ENCODE measurements around the gene NAV2. TPM values are rescaled to one million over a fixed set of nuclear protein-coding genes. Genes with fewer than 3 reads are reported as not detected.

NAV2 gene
- total RNA-seq, 2 experiments from 2014 or later = 2.9 to 4.1 TPM

- no peaks in the 10 kb centered on the region for H3K36me3 Mint-ChIP-seq
- no peak overlapping the region for H3K27ac Mint-ChIP-seq
- no peaks in the 10 kb centered on the region for H3K4me1 Mint-ChIP-seq
- ATAC-seq (ENCODE audit: low read depth) (no peak), DNase-seq (no peak)
- no peaks in the 10 kb centered on the region for H3K9me3 Mint-ChIP-seq
- peaks cover 5% of the 10 kb centered on the region for H3K27me3 Mint-ChIP-seq
- POLR2A ChIA-PET = no interaction called here
- no peak overlapping the region for H3K4me3 Mint-ChIP-seq
Measured at GRCh38 chr11:19793326-19793725, 80.7 kb downstream of the NAV2 start.

- H3K4me3 Mint-ChIP-seq = no peak overlapping the region
- H3K4me1 Mint-ChIP-seq = no peaks in the 10 kb centered on the region
- peaks cover 5% of the 10 kb centered on the region for H3K27me3 Mint-ChIP-seq
- ATAC-seq (ENCODE audit: low read depth) = no peak
- no peaks in the 10 kb centered on the region for H3K9me3 Mint-ChIP-seq
- POLR2A ChIA-PET = no interaction called here
- no peak for DNase-seq
- no peaks in the 10 kb centered on the region for H3K36me3 Mint-ChIP-seq
- H3K27ac Mint-ChIP-seq = no peak overlapping the region
Measured at GRCh38 chr11:19794161-19794560, 81.5 kb downstream of the NAV2 start.

- DNase-seq (no peak), ATAC-seq (ENCODE audit: low read depth) (no peak)
- no peaks in the 10 kb centered on the region for H3K9me3 Mint-ChIP-seq
- no peak overlapping the region for H3K4me3 Mint-ChIP-seq
- H3K27ac Mint-ChIP-seq = no peak overlapping the region
- POLR2A ChIA-PET = no interaction called here
- no peaks in the 10 kb centered on the region for H3K36me3 Mint-ChIP-seq
- H3K4me1 Mint-ChIP-seq = no peaks in the 10 kb centered on the region
- H3K27me3 Mint-ChIP-seq = peaks cover 5% of the 10 kb centered on the region
Measured at GRCh38 chr11:19795082-19795481, 82.4 kb downstream of the NAV2 start.

GRCh38 chr11:19800162-19800561 is 87.5 kb downstream of the NAV2 start:
- Mint-ChIP-seq H3K9me3 (no peaks in the 10 kb centered on the region), H3K27ac (no peak overlapping the region), H3K4me3 (no peak overlapping the region), H3K27me3 (peaks cover 11% of the 10 kb centered on the region), H3K4me1 (no peaks in the 10 kb centered on the region), H3K36me3 (no peaks in the 10 kb centered on the region)
- ATAC-seq (ENCODE audit: low read depth) (no peak), DNase-seq (no peak)
- POLR2A ChIA-PET = no interaction called here

GRCh38 chr11:19800714-19801519 is 88.3 kb downstream of the NAV2 start:
- H3K27ac Mint-ChIP-seq = no peak overlapping the region
- no peaks in the 10 kb centered on the region for H3K36me3 Mint-ChIP-seq
- H3K27me3 Mint-ChIP-seq = peaks cover 9% of the 10 kb centered on the region
- no peaks in the 10 kb centered on the region for H3K9me3 Mint-ChIP-seq
- ATAC-seq (ENCODE audit: low read depth) = no peak
- POLR2A ChIA-PET = no interaction called here
- DNase-seq = no peak
- H3K4me1 Mint-ChIP-seq = no peaks in the 10 kb centered on the region
- H3K4me3 Mint-ChIP-seq = no peak overlapping the region

- H3K36me3 Mint-ChIP-seq = no peaks in the 10 kb centered on the region
- no peak overlapping the region for H3K4me3 Mint-ChIP-seq
- no peak for ATAC-seq (ENCODE audit: low read depth)
- POLR2A ChIA-PET = no interaction called here
- H3K4me1 Mint-ChIP-seq = no peaks in the 10 kb centered on the region
- H3K9me3 Mint-ChIP-seq = no peaks in the 10 kb centered on the region
- DNase-seq = no peak
- H3K27me3 Mint-ChIP-seq = peaks cover 11% of the 10 kb centered on the region
- no peak overlapping the region for H3K27ac Mint-ChIP-seq
Measured at GRCh38 chr11:19802773-19803293, 90.2 kb downstream of the NAV2 start.

GRCh38 chr11:19803506-19803998 is 90.9 kb downstream of the NAV2 start:
- Mint-ChIP-seq H3K4me3 (no peak overlapping the region), H3K36me3 (no peaks in the 10 kb centered on the region), H3K27me3 (peaks cover 11% of the 10 kb centered on the region), H3K27ac (no peak overlapping the region), H3K9me3 (no peaks in the 10 kb centered on the region), H3K4me1 (no peaks in the 10 kb centered on the region)
- DNase-seq (no peak), ATAC-seq (ENCODE audit: low read depth) (no peak)
- POLR2A ChIA-PET = no interaction called here

GRCh38 chr11:19805376-19805775 is 92.7 kb downstream of the NAV2 start:
- POLR2A ChIA-PET = no interaction called here
- Mint-ChIP-seq H3K4me3 (no peak overlapping the region), H3K36me3 (no peaks in the 10 kb centered on the region), H3K27ac (no peak overlapping the region), H3K9me3 (no peaks in the 10 kb centered on the region), H3K4me1 (no peaks in the 10 kb centered on the region), H3K27me3 (peaks cover 11% of the 10 kb centered on the region)
- no peak for DNase-seq
- no peak for ATAC-seq (ENCODE audit: low read depth)

GRCh38 chr11:19805827-19806226 is 93.2 kb downstream of the NAV2 start:
- no peaks in the 10 kb centered on the region for H3K36me3 Mint-ChIP-seq
- H3K27me3 Mint-ChIP-seq = peaks cover 11% of the 10 kb centered on the region
- ATAC-seq (ENCODE audit: low read depth) = no peak
- no peaks in the 10 kb centered on the region for H3K9me3 Mint-ChIP-seq
- no peaks in the 10 kb centered on the region for H3K4me1 Mint-ChIP-seq
- H3K4me3 Mint-ChIP-seq = no peak overlapping the region
- no peak for DNase-seq
- H3K27ac Mint-ChIP-seq = no peak overlapping the region
- POLR2A ChIA-PET = no interaction called here

GRCh38 chr11:19806251-19806650 is 93.6 kb downstream of the NAV2 start:
- POLR2A ChIA-PET = no interaction called here
- ATAC-seq (ENCODE audit: low read depth) (no peak), DNase-seq (no peak)
- Mint-ChIP-seq H3K27me3 (peaks cover 12% of the 10 kb centered on the region), H3K9me3 (no peaks in the 10 kb centered on the region), H3K27ac (no peak overlapping the region), H3K4me3 (no peak overlapping the region), H3K36me3 (no peaks in the 10 kb centered on the region), H3K4me1 (no peaks in the 10 kb centered on the region)

GRCh38 chr11:19808076-19808911 is 95.7 kb downstream of the NAV2 start:
- H3K4me3 Mint-ChIP-seq = no peak overlapping the region
- POLR2A ChIA-PET = no interaction called here
- ATAC-seq (ENCODE audit: low read depth) = no peak

GRCh38 chr11:19810852-19811251 is 98.2 kb downstream of the NAV2 start:
- no peak for DNase-seq
- H3K27ac Mint-ChIP-seq = no peak overlapping the region
- H3K4me1 Mint-ChIP-seq = no peaks in the 10 kb centered on the region
- no peak overlapping the region for H3K4me3 Mint-ChIP-seq
- POLR2A ChIA-PET = no interaction called here
- H3K27me3 Mint-ChIP-seq = peaks cover 6% of the 10 kb centered on the region
- no peaks in the 10 kb centered on the region for H3K36me3 Mint-ChIP-seq
- no peaks in the 10 kb centered on the region for H3K9me3 Mint-ChIP-seq
- ATAC-seq (ENCODE audit: low read depth) = no peak

More at GRCh38 chr11:19808076-19808911, 95.7 kb downstream of the NAV2 start:
- Mint-ChIP-seq H3K27me3 (peaks cover 10% of the 10 kb centered on the region), H3K36me3 (no peaks in the 10 kb centered on the region), H3K9me3 (no peaks in the 10 kb centered on the region), H3K27ac (no peak overlapping the region), H3K4me1 (no peaks in the 10 kb centered on the region)
- DNase-seq = no peak

GRCh38 chr11:19811380-19811779 is 98.7 kb downstream of the NAV2 start:
- POLR2A ChIA-PET = no interaction called here
- DNase-seq = no peak
- H3K4me1 Mint-ChIP-seq = no peaks in the 10 kb centered on the region

GRCh38 chr11:19812096-19812495 is 99.5 kb downstream of the NAV2 start:
- no peaks in the 10 kb centered on the region for H3K4me1 Mint-ChIP-seq
- no peak for DNase-seq
- H3K4me3 Mint-ChIP-seq = no peak overlapping the region
- no peaks in the 10 kb centered on the region for H3K36me3 Mint-ChIP-seq
- H3K9me3 Mint-ChIP-seq = no peaks in the 10 kb centered on the region
- ATAC-seq (ENCODE audit: low read depth) = no peak
- POLR2A ChIA-PET = no interaction called here
- H3K27me3 Mint-ChIP-seq = peaks cover 11% of the 10 kb centered on the region
- H3K27ac Mint-ChIP-seq = no peak overlapping the region

More at GRCh38 chr11:19811380-19811779, 98.7 kb downstream of the NAV2 start:
- no peaks in the 10 kb centered on the region for H3K9me3 Mint-ChIP-seq
- H3K36me3 Mint-ChIP-seq = no peaks in the 10 kb centered on the region
- ATAC-seq (ENCODE audit: low read depth) = no peak
- no peak overlapping the region for H3K4me3 Mint-ChIP-seq
- peaks cover 11% of the 10 kb centered on the region for H3K27me3 Mint-ChIP-seq
- H3K27ac Mint-ChIP-seq = no peak overlapping the region
